Neural progenitor cell (in vitro differentiated cells): ENCODE results near the gene OCA2. TPM values are rescaled to one million over a fixed set of nuclear protein-coding genes. Genes with fewer than 3 reads are reported as not detected.

ENCODE experiments used
- DNase-seq: peaks from one replicate; pipeline ENCODE4 v3.0.0-alpha.2; 2016; ENCODE audit warnings: low spot score
- H2AFZ ChIP-seq: fragments of 200-600 bp; sonication (generic); replicated peaks from 2 replicates; pipeline ENCODE4 v1.6.1; 2016; ENCODE audit warnings: antibody characterized with exemption
- H3F3A ChIP-seq: fragments of 200-600 bp; sonication (generic); 2 replicates; pipeline ENCODE4 v1.6.1; 2016; ENCODE audit warnings: antibody characterized with exemption, low read depth
- H3K27ac ChIP-seq: fragments of 200-600 bp; sonication (generic); 2 replicates; pipeline ENCODE4 v1.5.1; 2016; ENCODE audit warnings: mild to moderate bottlenecking
- H3K27me3 ChIP-seq: fragments of 200-600 bp; sonication (generic); 2 replicates; pipeline ENCODE4 v1.6.1; 2016; ENCODE audit warnings: mild to moderate bottlenecking, moderate library complexity
- H3K36me3 ChIP-seq: fragments of 200-600 bp; sonication (generic); 2 replicates; pipeline ENCODE4 v1.5.1; 2016
- H3K4me1 ChIP-seq: fragments of 200-600 bp; sonication (generic); 2 replicates; pipeline ENCODE4 v1.6.1; 2016; ENCODE audit warnings: mixed run types
- H3K4me2 ChIP-seq: fragments of 200-600 bp; sonication (generic); 2 replicates; pipeline ENCODE4 v1.6.1; 2016
- H3K4me3 ChIP-seq: fragments of 200-600 bp; sonication (generic); 2 replicates; pipeline ENCODE4 v1.5.1; 2016
- H3K79me2 ChIP-seq: fragments of 200-600 bp; sonication (generic); 2 replicates; pipeline ENCODE4 v1.6.1; 2016; ENCODE audit warnings: low read depth
- H3K9ac ChIP-seq: fragments of 200-600 bp; sonication (generic); 2 replicates; pipeline ENCODE4 v1.6.1; 2016
- H3K9me3 ChIP-seq: fragments of 200-600 bp; sonication (generic); 2 replicates; pipeline ENCODE4 v1.5.1; 2016; ENCODE audit warnings: low read depth
- H4K20me1 ChIP-seq: fragments of 200-600 bp; sonication (generic); 2 replicates; pipeline ENCODE4 v1.6.1; 2016; ENCODE audit warnings: low read depth
- H3K27ac Mint-ChIP-seq: 3 replicates; pipeline ENCODE4 v1.8.0; 2021; ENCODE audit warnings: mixed read lengths
- H3K27me3 Mint-ChIP-seq: 2 replicates; pipeline ENCODE4 v1.8.0; 2022; ENCODE audit warnings: low read depth, mild to moderate bottlenecking, inconsistent platforms, moderate library complexity, mixed read lengths; ENCODE audit not compliant: insufficient read depth
- H3K36me3 Mint-ChIP-seq: 3 replicates; pipeline ENCODE4 v1.8.0; 2021; ENCODE audit warnings: mixed read lengths
- H3K4me1 Mint-ChIP-seq: 3 replicates; pipeline ENCODE4 v1.8.0; 2021; ENCODE audit warnings: mixed read lengths
- H3K4me3 Mint-ChIP-seq: 3 replicates; pipeline ENCODE4 v1.8.0; 2021; ENCODE audit warnings: mild to moderate bottlenecking, moderate library complexity, mixed read lengths
- H3K9me3 Mint-ChIP-seq: 3 replicates; pipeline ENCODE4 v1.8.0; 2020; ENCODE audit warnings: mixed read lengths
- EZH2 ChIP-seq: fragments of 200-600 bp; sonication (generic); IDR thresholded peaks from 2 replicates; pipeline ENCODE4 v1.6.1; 2017; ENCODE audit warnings: antibody characterized with exemption, mild to moderate bottlenecking, moderate library complexity
- EZH2phosphoT487 ChIP-seq: fragments of 200-600 bp; sonication (generic); IDR thresholded peaks from 2 replicates; pipeline ENCODE4 v1.6.1; 2017; ENCODE audit warnings: antibody characterized with exemption
- total RNA-seq: library from RNA; depleted of rRNA; stranded (reverse); fragments of >200 nt; gene quantifications from 2 replicates; pipeline ENCODE4 v1.2.3, GENCODE V29; 2015; ENCODE audit warnings: low replicate concordance
- TF ChIP-seq, protein P1 (sequence below): fragments of 200-600 bp; sonication (generic); IDR thresholded peaks from 2 replicates; pipeline ENCODE4 v1.5.1; 2017; ENCODE audit warnings: antibody characterized with exemption, mild to moderate bottlenecking

OCA2 gene
- total RNA-seq, 1 donor from 2014 or later = 1.0 TPM

DNA sequence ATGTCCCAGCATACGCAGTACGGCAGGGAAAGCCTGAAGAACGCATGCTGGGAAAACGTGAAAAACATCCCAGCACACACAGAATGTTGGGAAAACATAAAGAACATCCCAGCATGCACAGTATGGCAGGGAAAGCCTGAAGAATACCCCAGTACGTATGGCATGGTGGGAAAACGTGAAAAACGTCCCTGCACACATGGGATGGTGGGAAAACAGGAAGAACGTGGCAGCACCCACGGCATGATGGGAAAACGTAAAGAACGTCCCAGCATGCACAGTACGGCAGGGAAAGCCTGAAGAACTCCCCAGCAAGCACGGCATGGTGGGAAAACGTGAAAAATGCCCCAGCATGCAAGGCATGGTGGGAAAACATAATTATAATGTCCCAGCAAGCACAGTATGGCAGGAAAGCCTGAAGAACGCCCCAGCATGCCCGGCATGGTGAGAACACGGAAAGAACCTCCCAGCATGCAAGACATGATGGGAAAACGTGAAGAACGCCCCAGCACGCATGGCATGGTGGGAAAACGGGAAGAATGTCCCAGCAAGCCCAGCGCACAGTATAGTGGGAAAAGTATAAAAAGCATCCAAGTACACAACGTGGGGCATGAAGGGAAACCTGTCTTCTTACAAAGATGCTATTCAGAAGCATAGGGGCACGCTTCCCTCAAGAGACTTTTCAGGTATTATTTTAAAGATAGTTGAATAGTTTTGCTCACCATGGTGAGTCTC is 128.3 kb downstream of the OCA2 start:
- TF ChIP-seq, protein P1, sequence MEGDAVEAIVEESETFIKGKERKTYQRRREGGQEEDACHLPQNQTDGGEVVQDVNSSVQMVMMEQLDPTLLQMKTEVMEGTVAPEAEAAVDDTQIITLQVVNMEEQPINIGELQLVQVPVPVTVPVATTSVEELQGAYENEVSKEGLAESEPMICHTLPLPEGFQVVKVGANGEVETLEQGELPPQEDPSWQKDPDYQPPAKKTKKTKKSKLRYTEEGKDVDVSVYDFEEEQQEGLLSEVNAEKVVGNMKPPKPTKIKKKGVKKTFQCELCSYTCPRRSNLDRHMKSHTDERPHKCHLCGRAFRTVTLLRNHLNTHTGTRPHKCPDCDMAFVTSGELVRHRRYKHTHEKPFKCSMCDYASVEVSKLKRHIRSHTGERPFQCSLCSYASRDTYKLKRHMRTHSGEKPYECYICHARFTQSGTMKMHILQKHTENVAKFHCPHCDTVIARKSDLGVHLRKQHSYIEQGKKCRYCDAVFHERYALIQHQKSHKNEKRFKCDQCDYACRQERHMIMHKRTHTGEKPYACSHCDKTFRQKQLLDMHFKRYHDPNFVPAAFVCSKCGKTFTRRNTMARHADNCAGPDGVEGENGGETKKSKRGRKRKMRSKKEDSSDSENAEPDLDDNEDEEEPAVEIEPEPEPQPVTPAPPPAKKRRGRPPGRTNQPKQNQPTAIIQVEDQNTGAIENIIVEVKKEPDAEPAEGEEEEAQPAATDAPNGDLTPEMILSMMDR = no peak
- TF ChIP-seq EZH2phosphoT487 (no peak), EZH2 (no peak)
- H3K27me3 Mint-ChIP-seq = peaks cover 10% of the 10 kb centered on the region
- Histone ChIP-seq H4K20me1 (no peaks in the 10 kb centered on the region), H3K4me3 (no peak overlapping the region), H3K36me3 (no peaks in the 10 kb centered on the region), H3K9ac (no peak overlapping the region), H3K79me2 (no peaks in the 10 kb centered on the region), H3K4me1 (no peaks in the 10 kb centered on the region), H3F3A (no peaks in the 10 kb centered on the region), H3K27me3 (no peaks in the 10 kb centered on the region), H2AFZ (no peak overlapping the region), H3K9me3 (no peaks in the 10 kb centered on the region), H3K27ac (no peak overlapping the region), H3K4me2 (no peak overlapping the region)
- no peaks in the 10 kb centered on the region for H3K36me3 Mint-ChIP-seq
- H3K4me1 Mint-ChIP-seq = no peaks in the 10 kb centered on the region
- H3K27ac Mint-ChIP-seq = no peak overlapping the region
- no peak overlapping the region for H3K4me3 Mint-ChIP-seq
- peaks cover 3% of the 10 kb centered on the region for H3K9me3 Mint-ChIP-seq
- DNase-seq = no peak

DNA sequence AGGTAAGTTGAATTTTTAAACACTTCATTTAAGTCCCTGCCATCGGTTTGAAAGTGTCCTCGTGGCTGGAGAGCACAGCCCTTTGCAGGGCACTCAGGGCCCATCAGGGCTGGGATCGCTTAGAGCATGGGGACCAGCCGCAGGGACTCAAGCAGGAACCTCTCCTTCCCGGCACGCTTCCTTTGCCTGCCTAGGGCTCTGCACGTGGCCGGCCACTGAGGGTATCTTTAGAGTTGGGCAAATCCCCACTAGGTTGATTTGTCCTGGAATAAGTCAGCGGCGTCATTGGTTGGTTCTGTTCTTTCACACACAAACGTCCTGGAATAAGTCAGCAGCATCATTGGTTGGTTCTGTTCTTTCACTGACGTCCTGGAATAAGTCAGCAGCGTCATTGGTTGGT is 131.6 kb downstream of the OCA2 start:
- H3K4me1 ChIP-seq = no peaks in the 10 kb centered on the region
- Mint-ChIP-seq H3K4me3 (no peak overlapping the region), H3K9me3 (no peaks in the 10 kb centered on the region), H3K4me1 (peaks cover 8% of the 10 kb centered on the region), H3K27me3 (peaks cover 10% of the 10 kb centered on the region), H3K27ac (no peak overlapping the region), H3K36me3 (no peaks in the 10 kb centered on the region)
- TF ChIP-seq, protein P1 = no peak
- TF ChIP-seq EZH2 (no peak), EZH2phosphoT487 (no peak)
- H3K9me3 ChIP-seq = no peaks in the 10 kb centered on the region
- no peaks in the 10 kb centered on the region for H4K20me1 ChIP-seq
- no peaks in the 10 kb centered on the region for H3K36me3 ChIP-seq
- no peak overlapping the region for H3K4me2 ChIP-seq
- DNase-seq = no peak
- H3K9ac ChIP-seq = no peak overlapping the region
- H3K4me3 ChIP-seq = no peak overlapping the region
- no peak overlapping the region for H2AFZ ChIP-seq
- no peaks in the 10 kb centered on the region for H3F3A ChIP-seq
- H3K79me2 ChIP-seq = no peaks in the 10 kb centered on the region
- H3K27me3 ChIP-seq = no peaks in the 10 kb centered on the region
- H3K27ac ChIP-seq = no peak overlapping the region

DNA sequence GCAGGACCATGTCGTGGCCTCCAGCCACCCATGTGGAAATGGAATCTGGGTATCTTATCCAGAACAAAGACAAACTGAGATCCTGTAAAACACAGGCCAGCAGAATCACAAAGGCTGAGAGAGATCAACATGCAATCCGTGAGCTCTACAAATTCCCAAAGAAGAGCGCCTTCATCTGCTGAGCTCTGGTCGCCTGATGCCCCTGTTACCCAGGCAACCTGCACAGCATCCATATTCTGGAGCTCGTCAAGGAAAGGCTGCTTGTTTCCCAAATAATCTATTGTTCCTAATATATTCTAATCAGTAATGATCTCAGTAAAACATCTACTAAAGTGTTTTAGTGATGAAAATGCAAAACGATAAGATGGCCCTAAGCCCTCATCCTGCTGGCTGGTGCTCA is 133.6 kb downstream of the OCA2 start:
- H3K36me3 ChIP-seq = no peaks in the 10 kb centered on the region
- peaks cover 8% of the 10 kb centered on the region for H3K4me1 Mint-ChIP-seq
- peaks cover 7% of the 10 kb centered on the region for H3K27me3 Mint-ChIP-seq

More for the DNA sequence above, 133.6 kb downstream of the OCA2 start:
- TF ChIP-seq, protein P1 = no peak
- TF ChIP-seq EZH2 (no peak), EZH2phosphoT487 (no peak)
- Mint-ChIP-seq H3K36me3 (no peaks in the 10 kb centered on the region), H3K4me3 (no peak overlapping the region), H3K27ac (peak overlapping the region; percentile 79), H3K9me3 (no peaks in the 10 kb centered on the region)
- Histone ChIP-seq H3K4me3 (no peak overlapping the region), H2AFZ (no peak overlapping the region), H3K4me1 (no peaks in the 10 kb centered on the region), H3K9me3 (no peaks in the 10 kb centered on the region), H4K20me1 (no peaks in the 10 kb centered on the region), H3K9ac (no peak overlapping the region), H3F3A (no peaks in the 10 kb centered on the region), H3K4me2 (no peak overlapping the region), H3K27me3 (no peaks in the 10 kb centered on the region), H3K79me2 (no peaks in the 10 kb centered on the region), H3K27ac (no peak overlapping the region)
- peak; percentile 8 for DNase-seq
